Neuron (in vitro differentiated cells): ENCODE results near the gene MPEG1.

Experiments
- H2AFZ ChIP-seq: one replicate; pipeline ENCODE4 v1.6.1; 2013; ENCODE audit warnings: low read depth, mild to moderate bottlenecking, inconsistent platforms, low read length, moderate library complexity
- H3K27me3 ChIP-seq: one replicate; pipeline ENCODE4 v1.6.1; 2013; ENCODE audit warnings: low read length; ENCODE audit not compliant: insufficient read depth
- H3K36me3 ChIP-seq: one replicate; pipeline ENCODE4 v1.6.1; 2013; ENCODE audit warnings: low read length; ENCODE audit not compliant: insufficient read depth
- H3K4me1 ChIP-seq: one replicate; pipeline ENCODE4 v1.6.1; 2013; ENCODE audit warnings: low read length; ENCODE audit not compliant: insufficient read depth
- H3K4me3 ChIP-seq: 2 replicates; pipeline ENCODE4 v1.5.1; 2013; ENCODE audit warnings: mild to moderate bottlenecking, low read length, moderate library complexity
- H3K9me3 ChIP-seq: one replicate; pipeline ENCODE4 v1.6.1; 2013; ENCODE audit warnings: low read length

Gene MPEG1

GRCh38 chr11:59191890-59192289 is 20.8 kb downstream of the MPEG1 start:
- peaks cover 10% of the 10 kb centered on the region for H3K4me1 ChIP-seq

DNA sequence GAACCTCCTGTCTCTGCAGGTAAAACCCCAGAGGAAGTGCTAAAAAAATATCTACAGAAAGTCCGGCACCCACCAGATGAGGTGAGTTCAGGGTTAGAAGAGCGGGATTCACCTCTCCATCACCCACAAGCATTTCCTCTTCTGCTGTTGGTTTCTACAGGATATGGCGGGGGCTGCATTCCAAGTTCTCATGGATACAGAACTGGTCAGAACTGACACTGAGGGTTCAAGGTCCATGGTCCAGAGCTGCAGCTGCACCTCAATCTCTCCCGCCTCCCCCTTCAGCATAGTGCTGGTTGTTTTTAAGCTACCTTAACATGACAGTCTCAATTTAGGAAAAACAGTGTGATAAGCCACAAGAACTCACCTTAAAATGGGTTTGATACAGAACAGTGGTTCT is 21.6 kb downstream of the MPEG1 start:
- Histone ChIP-seq H3K27me3 (no peaks in the 10 kb centered on the region), H3K36me3 (peaks cover 100% of the 10 kb centered on the region), H3K4me1 (peaks cover 17% of the 10 kb centered on the region), H2AFZ (no peak overlapping the region), H3K9me3 (peaks cover 10% of the 10 kb centered on the region), H3K4me3 (no peak overlapping the region)

More at GRCh38 chr11:59191890-59192289, 20.8 kb downstream of the MPEG1 start:
- H3K9me3 ChIP-seq: peaks cover 15% of the 10 kb centered on the region
- H3K36me3 ChIP-seq: peaks cover 100% of the 10 kb centered on the region
- H2AFZ ChIP-seq: no peak overlapping the region
- H3K27me3 ChIP-seq: no peaks in the 10 kb centered on the region
- no peak overlapping the region for H3K4me3 ChIP-seq

DNA sequence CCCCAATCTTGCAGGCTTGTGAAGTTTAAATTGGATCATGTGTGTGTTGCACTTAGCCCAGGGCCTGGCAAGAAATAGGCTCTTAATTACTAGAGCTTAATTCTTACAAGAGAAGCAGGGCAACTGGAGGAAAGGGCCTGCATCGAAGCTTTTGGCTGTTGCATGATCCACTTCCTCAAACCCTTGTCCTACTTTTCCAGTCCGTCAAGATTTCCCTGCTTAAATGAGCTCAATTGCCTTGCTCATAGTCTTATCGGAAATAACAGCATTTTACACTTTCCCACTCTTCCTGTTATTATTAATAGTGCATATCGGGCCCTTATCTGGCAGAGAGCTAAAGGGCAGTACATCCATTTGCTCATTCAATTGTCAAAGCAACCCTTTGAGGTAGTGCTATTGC is 22.7 kb downstream of the MPEG1 start:
- no peak overlapping the region for H3K4me3 ChIP-seq
- H2AFZ ChIP-seq: no peak overlapping the region
- no peaks in the 10 kb centered on the region for H3K27me3 ChIP-seq
- peaks cover 94% of the 10 kb centered on the region for H3K36me3 ChIP-seq
- H3K9me3 ChIP-seq: peaks cover 4% of the 10 kb centered on the region
- H3K4me1 ChIP-seq: peaks cover 28% of the 10 kb centered on the region

GRCh38 chr11:59188954-59189353 is 23.8 kb downstream of the MPEG1 start:
- peaks cover 34% of the 10 kb centered on the region for H3K4me1 ChIP-seq
- H3K9me3 ChIP-seq: no peaks in the 10 kb centered on the region
- H3K4me3 ChIP-seq: no peak overlapping the region
- no peaks in the 10 kb centered on the region for H3K27me3 ChIP-seq
- no peak overlapping the region for H2AFZ ChIP-seq
- H3K36me3 ChIP-seq: peaks cover 84% of the 10 kb centered on the region

- Histone ChIP-seq H3K27me3 (no peaks in the 10 kb centered on the region), H3K36me3 (peaks cover 84% of the 10 kb centered on the region), H3K9me3 (no peaks in the 10 kb centered on the region), H3K4me3 (no peak overlapping the region), H2AFZ (no peak overlapping the region), H3K4me1 (peaks cover 48% of the 10 kb centered on the region)
These were observed 25.1 kb downstream of the MPEG1 start for GRCh38 chr11:59187587-59187986.

GRCh38 chr11:59187035-59187434 is 25.7 kb downstream of the MPEG1 start:
- Histone ChIP-seq H3K27me3 (no peaks in the 10 kb centered on the region), H3K4me1 (peaks cover 53% of the 10 kb centered on the region), H3K9me3 (no peaks in the 10 kb centered on the region), H3K36me3 (peaks cover 84% of the 10 kb centered on the region), H3K4me3 (no peak overlapping the region), H2AFZ (no peak overlapping the region)

GRCh38 chr11:59186130-59186594 is 26.6 kb downstream of the MPEG1 start:
- peaks cover 84% of the 10 kb centered on the region for H3K36me3 ChIP-seq

GRCh38 chr11:59185386-59185945 is 27.3 kb downstream of the MPEG1 start:
- Histone ChIP-seq H3K4me1 (peaks cover 69% of the 10 kb centered on the region), H3K27me3 (no peaks in the 10 kb centered on the region), H3K36me3 (peaks cover 80% of the 10 kb centered on the region), H2AFZ (no peak overlapping the region), H3K9me3 (no peaks in the 10 kb centered on the region), H3K4me3 (peak overlapping the region; percentile 15)

More at GRCh38 chr11:59186130-59186594, 26.6 kb downstream of the MPEG1 start:
- Histone ChIP-seq H3K9me3 (no peaks in the 10 kb centered on the region), H3K4me3 (no peak overlapping the region), H3K4me1 (peaks cover 62% of the 10 kb centered on the region), H2AFZ (no peak overlapping the region), H3K27me3 (no peaks in the 10 kb centered on the region)

- peaks cover 73% of the 10 kb centered on the region for H3K36me3 ChIP-seq
- peak overlapping the region; percentile 15 for H3K4me3 ChIP-seq
- H3K4me1 ChIP-seq: peaks cover 73% of the 10 kb centered on the region
- H3K9me3 ChIP-seq: no peaks in the 10 kb centered on the region
- H3K27me3 ChIP-seq: no peaks in the 10 kb centered on the region
- no peak overlapping the region for H2AFZ ChIP-seq
These were observed 27.9 kb downstream of the MPEG1 start for GRCh38 chr11:59184691-59185339.

DNA sequence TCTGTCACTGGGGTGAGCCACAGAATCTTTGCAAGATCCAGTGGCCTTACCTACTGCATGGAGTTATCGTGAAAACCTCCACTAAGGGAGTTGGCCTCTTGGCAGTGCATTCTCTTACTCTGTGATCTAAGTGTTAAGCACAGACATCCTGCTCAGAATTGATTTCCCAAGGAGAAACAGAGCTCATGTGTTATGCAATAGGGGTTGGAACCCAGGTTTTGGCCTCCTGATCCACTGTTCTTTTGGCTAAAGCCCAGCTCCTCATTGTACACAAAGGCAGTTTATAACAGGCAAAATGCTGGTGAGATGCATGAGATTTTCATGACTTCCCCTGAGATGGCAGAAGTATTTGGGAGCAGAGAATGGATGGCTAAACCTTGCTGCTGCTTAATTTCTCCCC is 29.0 kb downstream of the MPEG1 start:
- H3K27me3 ChIP-seq: no peaks in the 10 kb centered on the region
- H3K4me1 ChIP-seq: peaks cover 78% of the 10 kb centered on the region
- H3K36me3 ChIP-seq: peaks cover 63% of the 10 kb centered on the region
- no peak overlapping the region for H3K4me3 ChIP-seq
- no peak overlapping the region for H2AFZ ChIP-seq
- H3K9me3 ChIP-seq: peaks cover 3% of the 10 kb centered on the region

- Histone ChIP-seq H3K9me3 (peaks cover 12% of the 10 kb centered on the region), H3K4me1 (peaks cover 86% of the 10 kb centered on the region), H3K36me3 (peaks cover 63% of the 10 kb centered on the region), H3K27me3 (no peaks in the 10 kb centered on the region), H3K4me3 (no peak overlapping the region), H2AFZ (no peak overlapping the region)
These were observed 30.1 kb downstream of the MPEG1 start for GRCh38 chr11:59182457-59183151.

- Histone ChIP-seq H3K9me3 (peaks cover 14% of the 10 kb centered on the region), H3K27me3 (no peaks in the 10 kb centered on the region), H3K36me3 (peaks cover 63% of the 10 kb centered on the region), H3K4me1 (peaks cover 86% of the 10 kb centered on the region), H2AFZ (no peak overlapping the region), H3K4me3 (no peak overlapping the region)
These were observed 30.8 kb downstream of the MPEG1 start for GRCh38 chr11:59181746-59182456.

DNA sequence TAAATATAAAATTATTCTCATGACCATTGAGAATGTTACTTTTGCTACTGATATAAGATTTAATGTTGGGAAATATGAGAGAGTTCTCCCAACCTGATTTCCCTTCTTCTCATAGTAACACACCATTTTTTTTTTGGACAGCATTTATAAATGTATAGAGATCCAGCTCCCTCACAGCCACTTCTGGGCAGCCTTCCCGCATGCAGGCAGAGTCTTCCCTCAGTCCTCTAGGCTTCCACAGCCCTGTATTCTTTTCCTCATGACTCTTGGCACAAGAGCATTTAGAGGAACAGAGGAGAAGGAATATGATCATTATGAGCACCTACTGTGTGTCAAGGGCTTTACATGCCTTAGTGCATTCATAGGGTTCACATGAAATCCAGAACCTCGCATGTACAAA is 31.8 kb downstream of the MPEG1 start:
- Histone ChIP-seq H3K9me3 (peaks cover 22% of the 10 kb centered on the region), H2AFZ (no peak overlapping the region), H3K4me3 (no peak overlapping the region), H3K27me3 (no peaks in the 10 kb centered on the region), H3K4me1 (peaks cover 85% of the 10 kb centered on the region), H3K36me3 (peaks cover 63% of the 10 kb centered on the region)
